GM18511 (cell line): ENCODE measurements around the gene HERPUD1.
"Not testable (repeated sequence)": the region's sequence is repeated elsewhere in the genome, so short reads cannot be mapped to it uniquely, and the experiment has no call there.

Source experiments
- ATAC-seq: cut with Tn5 transposase; IDR thresholded peaks from one replicate; pipeline ENCODE4 v1.9.1; 2021; ENCODE audit warnings: mild to moderate bottlenecking, moderate library complexity; ENCODE audit not compliant: unreplicated experiment

The HERPUD1 gene

DNA sequence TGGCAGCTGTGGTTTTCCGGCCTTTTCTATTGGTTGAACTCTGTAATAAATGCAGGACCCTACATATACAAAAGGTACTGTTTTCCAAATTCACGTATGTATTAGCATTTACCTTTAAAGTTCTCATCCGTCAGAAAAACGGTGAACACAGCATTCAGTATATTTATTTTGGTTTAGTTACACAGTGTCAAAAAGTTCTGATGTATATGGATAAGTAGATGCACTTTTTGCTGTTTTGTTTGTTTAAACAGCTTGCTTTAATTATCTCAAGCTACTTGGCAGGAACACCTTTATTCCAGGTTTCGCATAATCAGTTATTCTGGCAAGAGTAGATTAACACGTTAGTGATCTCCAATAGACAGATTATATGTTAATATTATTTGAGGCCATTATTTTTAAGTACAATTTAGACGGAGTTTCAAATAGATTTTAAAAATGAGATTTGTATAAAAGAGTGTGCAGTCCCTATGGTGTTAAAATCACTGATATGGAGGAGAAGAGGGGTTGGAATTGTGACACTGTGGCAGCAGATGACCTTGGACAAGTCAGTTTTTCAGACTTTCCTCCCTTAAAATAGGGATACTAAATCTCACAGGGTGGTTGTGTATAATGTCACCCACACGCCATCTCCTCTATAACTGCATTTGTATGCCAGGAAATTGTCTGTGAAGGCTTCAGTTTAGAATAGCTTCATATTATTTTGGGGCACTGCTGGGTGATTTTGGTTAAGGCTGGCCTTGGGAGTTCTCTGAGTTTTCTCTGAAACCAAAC lies 2.1 kb downstream of the HERPUD1 start:
- no peak for ATAC-seq

DNA sequence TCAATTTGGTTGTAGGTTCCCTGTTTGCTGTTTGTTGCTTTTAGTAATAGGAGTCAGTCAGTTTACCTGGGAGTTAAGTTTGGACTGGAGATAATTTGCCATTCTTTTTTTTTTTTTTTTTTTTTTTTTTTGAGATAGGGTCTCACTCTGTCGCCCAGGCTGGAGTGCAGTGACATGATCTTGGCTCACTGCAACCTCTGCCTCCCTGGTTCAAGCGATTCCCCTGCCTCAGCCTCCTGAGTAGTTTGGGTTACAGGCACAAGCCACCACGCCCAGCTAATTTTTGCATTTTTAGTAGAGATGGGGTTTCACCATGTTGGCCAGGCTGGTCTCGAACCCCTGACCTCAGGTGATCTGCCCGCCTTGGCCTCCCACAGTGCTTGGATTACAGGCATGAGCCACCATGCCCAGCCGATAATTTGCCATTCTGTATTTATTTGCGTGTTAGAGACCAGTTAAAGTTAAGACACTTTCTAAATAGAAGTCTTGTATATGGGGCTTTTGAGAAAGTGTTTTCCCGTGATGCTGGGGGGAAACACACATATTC lies 2.7 kb downstream of the HERPUD1 start:
- ATAC-seq = not testable (repeated sequence)

DNA sequence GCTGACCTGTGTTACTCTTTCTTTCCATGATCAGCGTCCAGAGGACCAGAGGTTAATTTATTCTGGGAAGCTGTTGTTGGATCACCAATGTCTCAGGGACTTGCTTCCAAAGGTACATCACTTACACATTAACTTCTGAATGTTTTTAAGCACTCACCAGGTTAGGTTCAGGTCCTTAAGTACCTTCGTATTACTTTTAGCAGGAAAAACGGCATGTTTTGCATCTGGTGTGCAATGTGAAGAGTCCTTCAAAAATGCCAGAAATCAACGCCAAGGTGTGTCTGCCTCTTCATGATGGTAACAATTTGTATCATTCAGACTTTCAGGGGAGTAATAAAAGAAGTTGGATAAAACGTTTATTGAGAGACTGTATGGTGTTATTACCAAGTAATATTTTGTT lies 3.3 kb downstream of the HERPUD1 start:
- ATAC-seq = no peak

DNA sequence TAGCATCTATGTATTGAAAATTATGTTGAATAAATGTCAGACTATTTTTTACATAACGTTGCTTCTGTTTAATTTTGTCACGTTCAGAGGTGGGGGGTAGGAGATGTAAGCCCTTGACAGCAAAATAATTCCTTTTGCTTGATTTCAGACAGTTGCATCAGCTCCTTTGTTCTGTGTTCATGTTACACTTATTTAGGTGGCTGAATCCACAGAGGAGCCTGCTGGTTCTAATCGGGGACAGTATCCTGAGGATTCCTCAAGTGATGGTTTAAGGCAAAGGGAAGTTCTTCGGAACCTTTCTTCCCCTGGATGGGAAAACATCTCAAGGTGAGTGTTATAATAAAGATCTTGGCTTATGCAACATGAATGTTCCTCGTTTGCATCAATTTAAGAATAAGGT lies 4.5 kb downstream of the HERPUD1 start:
- no peak for ATAC-seq

DNA sequence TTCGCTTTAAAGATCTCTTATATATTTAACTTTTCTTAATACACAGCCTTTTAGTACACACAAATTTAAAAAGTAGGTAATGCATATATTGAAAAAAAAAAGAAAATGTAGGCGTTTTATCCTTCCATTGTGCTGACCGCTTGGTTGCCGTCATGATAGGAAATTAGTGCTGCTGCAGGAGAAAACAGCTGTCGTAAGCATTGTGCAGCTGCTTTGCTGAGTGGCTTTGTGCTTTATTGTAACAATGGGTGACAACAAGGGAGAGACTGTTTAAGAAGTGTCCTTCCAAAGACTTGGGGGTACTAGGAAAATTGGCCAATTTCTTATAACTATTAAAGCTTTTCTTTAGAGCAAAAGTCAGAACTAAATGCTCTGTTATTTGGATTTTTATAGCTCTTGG lies 5.0 kb downstream of the HERPUD1 start:
- ATAC-seq = no peak

DNA sequence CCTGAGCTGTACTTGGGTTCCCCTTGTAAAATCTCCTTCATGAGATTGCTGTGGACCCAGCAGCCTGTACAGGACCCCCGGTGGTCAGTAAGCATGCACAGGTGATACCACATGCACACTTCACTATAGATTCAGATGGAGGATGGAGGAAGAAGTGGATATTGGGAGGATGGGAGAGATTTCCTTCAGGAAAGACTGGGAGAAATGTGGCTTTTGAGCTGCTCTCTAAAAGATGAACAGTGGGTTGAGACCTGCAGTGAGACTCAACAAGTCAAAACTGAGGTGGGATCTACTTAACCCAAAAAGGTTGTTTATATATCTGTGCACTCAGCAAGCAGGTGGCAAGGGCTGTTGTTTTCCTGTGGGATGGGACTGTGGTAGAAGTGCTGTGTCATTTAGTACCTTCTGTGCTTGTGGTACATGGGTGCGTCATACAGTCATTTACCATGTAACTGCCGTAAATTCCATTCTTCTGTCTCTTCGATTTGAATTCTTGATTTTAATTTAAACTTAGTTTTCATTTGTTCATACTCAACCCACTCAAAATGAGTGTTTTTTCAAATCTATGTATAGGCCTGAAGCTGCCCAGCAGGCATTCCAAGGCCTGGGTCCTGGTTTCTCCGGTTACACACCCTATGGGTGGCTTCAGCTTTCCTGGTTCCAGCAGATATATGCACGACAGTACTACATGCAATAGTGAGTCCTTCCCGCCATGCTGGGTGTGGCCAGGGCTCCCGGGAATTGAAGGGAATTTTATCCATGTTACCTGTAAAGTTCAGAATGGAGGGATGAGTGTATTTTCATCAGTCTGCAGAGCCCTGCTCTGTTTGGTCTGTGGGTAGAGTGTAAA lies 6.9 kb downstream of the HERPUD1 start:
- ATAC-seq = no peak

DNA sequence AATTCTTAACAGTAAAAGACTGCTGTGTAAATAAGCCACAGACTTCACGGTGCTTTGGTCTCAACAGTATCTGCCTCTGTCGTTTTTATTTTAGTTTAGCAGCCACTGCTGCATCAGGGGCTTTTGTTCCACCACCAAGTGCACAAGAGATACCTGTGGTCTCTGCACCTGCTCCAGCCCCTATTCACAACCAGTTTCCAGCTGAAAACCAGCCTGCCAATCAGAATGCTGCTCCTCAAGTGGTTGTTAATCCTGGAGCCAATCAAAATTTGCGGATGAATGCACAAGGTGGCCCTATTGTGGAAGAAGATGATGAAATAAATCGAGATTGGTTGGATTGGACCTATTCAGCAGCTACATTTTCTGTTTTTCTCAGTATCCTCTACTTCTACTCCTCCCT lies 7.9 kb downstream of the HERPUD1 start:
- no peak for ATAC-seq

DNA sequence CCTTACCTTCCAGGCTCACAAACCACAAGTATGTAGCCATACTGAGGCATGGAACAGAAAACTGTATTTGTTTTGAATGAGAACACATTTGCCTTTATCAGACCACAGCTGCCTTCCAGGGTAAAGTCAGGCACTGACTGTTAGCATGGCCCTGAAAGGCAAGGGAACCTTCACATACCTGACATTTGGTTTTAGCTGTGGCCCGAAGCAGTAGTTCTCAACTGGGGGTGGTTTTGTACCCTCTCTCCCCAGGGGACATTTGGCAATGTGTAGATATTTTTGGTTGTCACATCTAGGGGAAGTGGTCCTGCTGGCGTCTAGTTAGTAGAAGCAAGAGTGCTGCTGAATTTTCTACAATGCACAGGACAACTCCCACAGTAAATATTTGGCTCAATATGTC lies 9.2 kb downstream of the HERPUD1 start:
- ATAC-seq = no peak

DNA sequence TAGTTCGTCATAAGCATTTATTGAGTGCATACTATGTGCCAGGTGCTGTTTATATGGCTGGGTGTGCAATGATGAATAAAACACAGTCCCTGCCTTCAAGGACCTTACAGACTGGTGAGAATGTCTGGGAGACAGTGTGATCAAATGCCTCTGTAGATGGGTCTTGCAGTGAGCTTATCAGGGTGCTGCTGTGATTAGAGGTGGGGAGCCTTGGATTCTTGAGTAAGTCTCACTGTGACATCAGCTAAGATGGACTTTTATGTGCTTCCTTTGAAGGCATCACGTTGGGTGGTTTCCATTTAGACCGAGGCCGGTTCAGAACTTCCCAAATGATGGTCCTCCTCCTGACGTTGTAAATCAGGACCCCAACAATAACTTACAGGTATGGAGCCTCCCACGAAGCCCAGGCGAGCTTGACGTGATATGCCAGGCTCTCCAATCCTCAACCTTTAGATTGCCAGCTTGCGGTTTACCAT lies 10.0 kb downstream of the HERPUD1 start:
- ATAC-seq = no peak

DNA sequence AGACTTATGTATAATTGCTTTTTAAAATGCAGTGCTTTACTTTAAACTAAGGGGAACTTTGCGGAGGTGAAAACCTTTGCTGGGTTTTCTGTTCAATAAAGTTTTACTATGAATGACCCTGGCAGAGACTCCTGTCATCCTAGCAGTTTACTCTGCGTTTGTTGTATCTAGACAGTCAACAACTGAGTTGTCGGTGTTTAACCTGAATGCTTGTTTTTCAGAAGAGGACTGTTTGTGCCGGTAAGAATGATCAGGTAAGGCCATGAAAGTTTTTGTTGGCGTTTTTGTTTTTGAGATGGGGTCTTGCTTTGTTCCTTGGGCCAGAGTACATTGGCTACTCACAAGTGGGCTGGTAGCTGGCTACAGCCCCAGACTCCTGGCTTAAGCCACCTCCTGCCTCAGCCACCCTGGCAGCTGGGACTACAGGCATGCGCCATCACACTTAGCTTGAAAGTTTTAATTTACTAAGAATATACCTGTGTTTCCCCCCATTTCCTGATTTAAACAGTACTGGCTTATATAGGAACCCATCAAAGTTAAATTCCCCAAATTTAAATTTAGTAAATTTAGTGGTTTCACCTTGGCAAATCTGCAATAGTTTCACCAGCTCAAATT lies 11.9 kb downstream of the HERPUD1 start:
- no peak for ATAC-seq

DNA sequence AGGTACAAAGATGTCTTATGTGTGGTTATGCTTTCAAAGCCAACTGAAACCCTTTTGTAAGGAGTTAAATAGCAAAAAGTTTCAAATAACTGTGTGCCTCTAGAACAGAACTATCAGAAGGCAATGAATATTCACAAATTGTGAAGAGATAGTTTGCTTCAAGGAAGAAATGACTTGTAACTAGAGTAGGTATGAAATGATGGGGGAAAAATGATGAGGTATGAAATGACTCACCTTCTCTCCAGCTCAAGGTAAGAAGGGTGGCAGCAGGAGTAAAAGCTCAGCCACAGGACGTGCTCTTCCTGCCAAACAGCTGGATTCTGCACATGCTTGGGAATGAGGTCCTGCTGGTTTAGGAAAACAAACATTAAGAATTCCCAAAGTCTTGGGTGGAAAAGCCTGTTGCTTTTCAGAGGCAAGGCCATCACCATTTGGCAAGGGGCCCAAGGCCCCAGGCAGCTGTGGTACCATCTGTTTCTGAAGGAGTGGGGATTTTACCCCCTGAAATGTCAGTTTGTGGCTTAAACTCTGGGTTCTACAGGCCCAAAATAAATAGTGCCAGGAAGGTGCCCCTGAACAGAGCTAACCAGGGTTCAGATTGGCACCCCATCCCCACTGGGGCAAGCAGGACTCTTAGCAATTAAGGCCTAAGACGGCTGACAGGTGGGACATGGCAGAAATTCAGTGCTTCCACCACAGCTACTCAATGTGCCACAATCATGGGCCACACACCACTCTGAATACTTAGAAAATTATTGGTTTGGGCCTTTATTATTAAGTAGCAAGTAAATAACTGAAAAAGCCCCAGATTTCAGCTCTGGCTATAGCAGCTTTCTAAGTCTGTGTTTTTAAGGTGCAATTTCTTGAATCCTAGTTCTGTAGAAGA lies 13.3 kb downstream of the HERPUD1 start:
- ATAC-seq = peak; percentile 43

DNA sequence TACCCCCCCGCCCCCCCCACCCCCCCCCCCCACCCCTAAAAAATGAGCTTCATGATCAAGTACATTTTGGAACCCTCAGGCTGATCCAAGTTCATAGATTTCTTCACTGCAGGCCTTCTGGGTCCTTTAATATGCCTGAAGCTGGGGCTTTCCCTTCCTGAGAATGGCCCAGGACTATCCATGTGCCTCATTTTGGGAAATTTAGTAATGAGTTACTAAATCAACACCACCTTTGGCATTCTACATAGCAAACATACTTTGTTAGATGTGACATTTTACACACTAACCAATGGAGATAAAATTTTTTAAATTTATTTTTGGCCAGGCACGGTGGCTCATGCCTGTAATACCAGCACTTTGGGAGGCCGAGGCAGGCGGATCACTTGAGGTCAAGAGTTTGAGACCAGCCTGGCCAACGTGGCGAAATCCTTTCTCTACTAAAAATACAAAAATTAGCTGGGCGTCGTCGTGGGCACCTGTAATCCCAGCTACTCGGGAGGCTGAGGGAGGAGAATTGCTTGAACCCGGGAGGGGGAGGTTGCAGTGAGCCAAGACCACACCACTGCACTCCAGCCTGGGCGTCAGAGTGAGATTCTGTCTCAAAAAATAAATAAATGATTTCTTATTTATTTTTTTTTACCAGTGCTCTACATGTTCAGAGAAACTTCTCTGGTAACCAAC lies 14.0 kb downstream of the HERPUD1 start:
- no peak for ATAC-seq

DNA sequence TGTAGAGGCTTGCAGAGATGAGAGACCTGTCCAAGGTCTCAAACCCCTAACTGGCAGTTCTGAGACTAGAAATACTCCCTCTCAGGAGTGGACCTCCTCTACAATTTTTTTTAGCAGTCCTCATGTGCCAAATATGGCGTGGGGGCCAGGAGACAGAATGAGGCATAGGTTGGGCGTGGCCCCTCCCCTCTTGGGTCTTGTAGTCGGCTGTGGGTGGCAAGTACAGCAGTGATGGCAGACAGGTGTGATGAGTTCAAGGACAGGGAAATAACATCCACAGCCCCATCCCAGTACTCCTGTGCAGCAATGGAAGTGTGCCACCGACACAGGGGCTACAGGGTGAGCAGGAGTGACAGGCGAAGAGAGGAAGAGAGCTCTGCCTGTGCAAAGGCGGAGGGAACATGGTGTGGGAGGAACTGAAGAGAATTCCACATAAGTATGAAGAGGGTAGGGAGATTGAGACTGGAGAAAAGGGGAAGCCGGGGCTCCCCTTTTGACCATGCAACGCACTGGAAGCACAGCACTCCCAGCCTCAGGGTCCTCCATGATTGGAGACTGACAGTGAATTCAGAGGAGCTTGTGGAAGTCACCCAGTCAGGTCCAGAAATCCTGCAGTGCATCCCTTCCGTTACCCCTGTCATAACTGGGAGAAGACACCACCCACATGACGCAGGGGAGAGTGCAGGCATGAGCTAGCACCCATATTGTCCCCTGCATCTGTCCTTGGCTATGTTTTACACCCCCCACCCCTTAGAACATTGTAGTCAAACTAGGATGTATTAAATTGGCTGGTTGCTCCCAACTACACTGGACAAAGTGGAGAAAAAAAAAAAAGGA lies 15.0 kb downstream of the HERPUD1 start:
- no peak for ATAC-seq

DNA sequence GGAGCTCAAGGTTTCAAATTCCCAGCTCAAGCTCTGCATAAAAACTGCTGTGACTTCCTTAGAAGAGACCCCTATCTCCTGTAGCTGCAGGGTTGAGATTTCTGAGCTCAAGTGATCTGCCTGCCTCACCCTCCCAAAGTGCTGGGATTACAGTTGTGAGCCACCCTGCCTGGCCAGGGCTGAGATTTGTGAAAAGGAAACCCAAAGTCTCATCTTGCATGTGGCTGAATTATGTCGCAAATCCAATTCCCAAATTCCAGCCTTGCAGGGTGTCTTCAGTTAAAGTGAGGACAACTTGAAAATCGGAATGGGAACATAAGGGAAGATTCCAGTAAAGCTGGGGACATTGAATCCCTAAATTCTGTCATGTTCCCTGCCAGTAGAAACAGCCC lies 15.7 kb downstream of the HERPUD1 start:
- no peak for ATAC-seq

DNA sequence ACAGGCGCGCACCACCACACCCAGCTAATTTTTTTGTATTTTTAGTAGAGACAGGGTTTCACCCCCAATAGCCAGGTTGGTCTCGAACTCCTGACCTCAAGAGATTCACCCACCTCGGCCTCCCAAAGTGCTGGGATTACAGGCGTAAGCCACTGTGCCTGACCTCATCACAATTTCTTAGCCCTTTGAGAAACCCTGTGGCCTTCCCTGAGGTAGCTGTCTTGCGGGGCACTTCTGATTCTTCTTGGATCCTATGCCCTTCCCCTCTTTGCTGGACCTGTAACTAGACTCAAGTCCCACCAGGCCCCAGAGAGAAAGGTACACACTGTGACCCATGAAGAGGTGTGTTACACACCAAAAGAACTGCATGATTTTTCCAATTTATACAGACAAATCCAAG lies 16.3 kb downstream of the HERPUD1 start:
- no peak for ATAC-seq

DNA sequence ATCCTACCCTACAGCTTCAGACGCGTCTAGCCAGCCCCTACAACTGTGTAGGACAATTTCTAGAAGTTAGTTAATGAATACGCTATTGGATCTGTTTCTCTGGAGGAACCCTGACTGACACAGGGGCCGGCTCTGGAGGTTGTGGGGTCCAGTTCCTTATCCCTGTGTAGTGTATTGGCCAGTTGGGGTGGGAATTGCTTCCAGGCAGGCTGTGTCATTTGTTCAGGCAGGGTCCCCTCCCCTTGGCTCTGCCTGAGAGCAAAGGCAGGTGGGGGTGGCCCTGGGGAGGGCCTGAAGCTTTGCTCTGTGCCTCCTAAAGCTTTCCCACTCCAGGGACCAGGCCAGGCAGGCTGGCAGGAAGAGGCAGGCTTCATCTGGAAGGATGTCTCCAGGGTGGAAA lies 18.1 kb downstream of the HERPUD1 start:
- ATAC-seq = no peak

DNA sequence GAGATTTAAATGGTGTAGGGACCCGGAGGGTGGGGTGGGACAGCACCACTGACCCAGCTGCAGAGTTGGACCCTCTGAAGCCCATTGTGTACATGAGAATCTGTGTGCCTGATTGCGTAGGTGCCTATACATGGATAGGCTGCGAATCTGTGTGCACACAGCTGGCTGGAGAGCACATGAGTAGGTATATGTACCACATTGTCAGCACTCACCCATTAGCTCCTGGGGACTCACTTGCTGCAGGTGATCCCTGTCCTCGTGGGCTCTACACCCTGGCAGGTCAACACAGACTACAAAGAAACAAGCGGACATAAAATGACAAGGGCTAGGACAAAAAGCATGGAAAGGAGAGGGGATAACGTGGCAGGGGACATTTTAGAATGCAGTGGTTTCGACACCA lies 18.5 kb downstream of the HERPUD1 start:
- ATAC-seq = no peak

DNA sequence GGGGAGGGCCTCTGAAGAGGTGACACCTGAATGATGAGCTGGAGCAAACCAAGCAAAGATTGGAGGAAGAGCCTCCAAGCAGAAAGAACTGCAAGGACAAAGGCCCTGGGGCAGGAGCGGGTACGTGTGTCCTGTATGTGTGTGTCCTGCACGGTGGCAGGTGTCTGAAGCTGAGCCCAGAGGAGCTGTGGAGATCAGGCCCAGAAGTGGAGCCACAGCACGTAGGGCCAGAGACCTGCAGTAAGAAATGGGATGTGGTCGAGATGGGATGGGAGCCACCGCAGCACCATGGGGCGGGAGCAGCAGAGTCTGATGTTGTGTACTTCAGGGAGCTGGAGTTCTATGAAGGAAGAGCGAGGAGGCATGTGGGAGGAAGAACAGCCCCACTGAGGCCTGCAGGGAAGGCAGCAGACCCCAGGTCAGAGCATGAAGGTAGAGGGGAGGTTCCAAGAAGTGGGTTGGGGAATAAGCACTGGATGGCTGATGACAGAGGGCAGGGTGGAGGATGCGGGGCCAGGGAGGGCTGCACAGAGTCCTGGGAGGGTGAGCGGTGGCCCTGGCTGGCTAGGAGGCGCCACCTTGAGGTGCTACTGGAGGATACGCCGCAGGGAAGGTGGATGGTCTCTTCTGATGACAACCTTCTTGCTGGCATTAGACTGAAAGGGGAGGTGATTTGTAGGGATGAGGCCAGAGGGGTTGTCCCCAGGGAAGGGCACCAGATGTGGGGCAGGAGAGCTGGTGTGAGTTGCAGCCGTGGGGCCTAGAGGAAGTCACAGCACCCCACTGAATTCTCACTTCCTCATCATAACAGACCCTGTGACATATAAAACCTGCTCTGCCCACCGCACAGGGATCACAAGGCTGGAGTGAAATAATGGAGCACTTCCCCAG lies 19.2 kb downstream of the HERPUD1 start:
- ATAC-seq = peak; percentile 74
